Hepatocyte (in vitro differentiated cells): ENCODE data around the gene TXNRD2. TPM values are rescaled to one million over a fixed set of nuclear protein-coding genes. Genes with fewer than 3 reads are reported as not detected.

Source experiments
- DNase-seq: peaks from one replicate; pipeline ENCODE4 v3.0.0-alpha.2; 2016; ENCODE audit warnings: low spot score
- H2AFZ ChIP-seq: fragments of 200-600 bp; sonication (generic); 2 replicates; pipeline ENCODE4 v1.6.0; 2016; ENCODE audit warnings: antibody characterized with exemption, mild to moderate bottlenecking
- H3K27ac ChIP-seq: fragments of 200-600 bp; sonication (generic); 2 replicates; pipeline ENCODE4 v1.5.1; 2016; ENCODE audit warnings: mild to moderate bottlenecking
- H3K27me3 ChIP-seq: fragments of 200-600 bp; sonication (generic); 2 replicates; pipeline ENCODE4 v1.6.1; 2016
- H3K36me3 ChIP-seq: fragments of 200-600 bp; sonication (generic); replicated peaks from 2 replicates; pipeline ENCODE4 v1.5.1; 2016; ENCODE audit warnings: low read depth; ENCODE audit not compliant: insufficient read depth
- H3K4me1 ChIP-seq: fragments of 200-600 bp; sonication (generic); 2 replicates; pipeline ENCODE4 v1.5.1; 2016; ENCODE audit warnings: mild to moderate bottlenecking, moderate library complexity; ENCODE audit not compliant: insufficient read depth
- H3K4me2 ChIP-seq: fragments of 200-600 bp; sonication (generic); 2 replicates; pipeline ENCODE4 v1.6.0; 2016
- H3K4me3 ChIP-seq: fragments of 200-600 bp; sonication (generic); 2 replicates; pipeline ENCODE4 v1.5.1; 2016; ENCODE audit warnings: mild to moderate bottlenecking
- H3K79me2 ChIP-seq: fragments of 200-600 bp; sonication (generic); 2 replicates; pipeline ENCODE4 v1.6.0; 2017; ENCODE audit warnings: mild to moderate bottlenecking
- H3K9me2 ChIP-seq: fragments of 200-600 bp; sonication (generic); replicated peaks from 2 replicates; pipeline ENCODE4 v1.6.0; 2017; ENCODE audit warnings: mild to moderate bottlenecking; ENCODE audit not compliant: insufficient read depth
- H3K9me3 ChIP-seq: fragments of 200-600 bp; sonication (generic); 2 replicates; pipeline ENCODE4 v1.5.1; 2016; ENCODE audit warnings: low read depth, mild to moderate bottlenecking
- H4K20me1 ChIP-seq: fragments of 200-600 bp; sonication (generic); 2 replicates; pipeline ENCODE4 v1.6.0; 2016; ENCODE audit warnings: mild to moderate bottlenecking; ENCODE audit not compliant: insufficient read depth, poor library complexity, severe bottlenecking
- EZH2 ChIP-seq: fragments of 200-600 bp; sonication (generic); IDR thresholded peaks from 2 replicates; pipeline ENCODE4 v1.6.1; 2016; ENCODE audit warnings: antibody characterized with exemption, mild to moderate bottlenecking, borderline replicate concordance
- EZH2phosphoT487 ChIP-seq: fragments of 200-600 bp; sonication (generic); IDR thresholded peaks from one replicate; pipeline ENCODE4 v1.6.1; 2018; ENCODE audit warnings: antibody characterized with exemption, mild to moderate bottlenecking, low read depth, moderate library complexity; ENCODE audit not compliant: unreplicated experiment, severe bottlenecking
- WGBS: methylation state at CpG from one replicate; pipeline ENCODE4 v1.1.6; 2016; ENCODE audit warnings: low lambda C conversion rate; ENCODE audit errors: missing lambda C conversion rate; 5-methylcytosine and 5-hydroxymethylcytosine counted together
- polyA plus RNA-seq: library from polyadenylated mRNA; unstranded; fragments of >200 nt; fragmentation: Nextera tagmentation; extraction: Ambion mirVana; gene quantifications from 2 replicates; pipeline ENCODE4 v1.2.1, GENCODE V29; 2016
- total RNA-seq: library from RNA; depleted of rRNA; stranded (reverse); fragments of >200 nt; gene quantifications from 2 replicates; pipeline ENCODE4 v1.2.3, GENCODE V29; 2014
- TF ChIP-seq, protein P1 (sequence below): fragments of 200-600 bp; sonication (generic); IDR thresholded peaks from 2 replicates; pipeline ENCODE4 v1.5.1; 2016; ENCODE audit warnings: antibody characterized with exemption, mild to moderate bottlenecking; ENCODE audit not compliant: poor library complexity

The TXNRD2 gene
- total and polyA plus RNA-seq, 2 experiments from 2014 or later, result 0.60 to 2.1 TPM

DNA sequence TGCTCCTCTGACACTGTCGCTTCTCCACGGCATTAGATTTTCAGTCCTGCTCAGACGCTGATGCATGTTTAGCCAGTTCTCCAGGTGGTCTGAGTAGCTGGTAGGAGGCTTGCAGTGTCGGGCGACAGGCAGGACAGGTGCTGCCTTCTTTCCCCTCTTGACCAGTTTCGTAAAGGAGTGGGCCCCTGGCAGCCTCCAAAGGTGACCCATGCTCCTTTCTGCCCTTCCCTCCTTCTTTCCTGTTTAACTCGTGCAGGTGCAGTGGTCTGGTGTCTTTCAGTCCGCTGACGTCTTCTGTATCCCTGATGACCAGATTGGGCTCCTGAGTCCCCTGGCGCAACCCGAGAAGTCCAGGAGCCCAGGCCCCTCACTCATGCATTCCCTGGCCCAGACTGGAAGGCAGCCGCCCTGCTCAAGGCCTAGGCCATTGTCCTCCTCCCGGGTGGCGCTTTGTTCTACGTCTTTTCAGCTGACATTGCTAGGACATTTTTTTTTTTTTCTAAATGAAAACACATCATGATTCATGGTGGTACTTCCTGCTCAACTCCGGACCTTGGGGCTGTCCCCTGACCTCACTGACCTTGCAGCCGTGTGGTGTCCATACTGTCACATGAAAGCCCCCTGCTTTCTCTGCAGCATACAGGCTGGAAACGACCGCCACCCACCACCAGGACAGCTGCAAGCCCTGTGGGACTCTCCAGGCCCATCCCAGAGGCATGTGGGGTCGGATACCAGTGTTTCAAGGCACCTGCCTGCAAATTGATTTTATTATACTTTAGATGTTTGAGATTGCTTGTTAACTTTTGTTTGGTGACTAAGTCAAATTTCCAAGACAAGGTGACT is 25.5 kb upstream of the TXNRD2 start:
- H4K20me1 ChIP-seq, result no peaks in the 10 kb centered on the region
- H3K36me3 ChIP-seq, result no peaks in the 10 kb centered on the region
- peaks cover 19% of the 10 kb centered on the region for H3K4me1 ChIP-seq
- H3K27me3 ChIP-seq, result no peaks in the 10 kb centered on the region
- H3K9me2 ChIP-seq, result no peaks in the 10 kb centered on the region
- no peak overlapping the region for H3K4me2 ChIP-seq
- DNase-seq, result no peak
- TF ChIP-seq EZH2, result no peak
- no peak for TF ChIP-seq EZH2phosphoT487
- TF ChIP-seq, protein P1, sequence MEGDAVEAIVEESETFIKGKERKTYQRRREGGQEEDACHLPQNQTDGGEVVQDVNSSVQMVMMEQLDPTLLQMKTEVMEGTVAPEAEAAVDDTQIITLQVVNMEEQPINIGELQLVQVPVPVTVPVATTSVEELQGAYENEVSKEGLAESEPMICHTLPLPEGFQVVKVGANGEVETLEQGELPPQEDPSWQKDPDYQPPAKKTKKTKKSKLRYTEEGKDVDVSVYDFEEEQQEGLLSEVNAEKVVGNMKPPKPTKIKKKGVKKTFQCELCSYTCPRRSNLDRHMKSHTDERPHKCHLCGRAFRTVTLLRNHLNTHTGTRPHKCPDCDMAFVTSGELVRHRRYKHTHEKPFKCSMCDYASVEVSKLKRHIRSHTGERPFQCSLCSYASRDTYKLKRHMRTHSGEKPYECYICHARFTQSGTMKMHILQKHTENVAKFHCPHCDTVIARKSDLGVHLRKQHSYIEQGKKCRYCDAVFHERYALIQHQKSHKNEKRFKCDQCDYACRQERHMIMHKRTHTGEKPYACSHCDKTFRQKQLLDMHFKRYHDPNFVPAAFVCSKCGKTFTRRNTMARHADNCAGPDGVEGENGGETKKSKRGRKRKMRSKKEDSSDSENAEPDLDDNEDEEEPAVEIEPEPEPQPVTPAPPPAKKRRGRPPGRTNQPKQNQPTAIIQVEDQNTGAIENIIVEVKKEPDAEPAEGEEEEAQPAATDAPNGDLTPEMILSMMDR, result no peak
- H3K27ac ChIP-seq, result no peak overlapping the region
- no peak overlapping the region for H3K4me3 ChIP-seq
- peaks cover 15% of the 10 kb centered on the region for H3K79me2 ChIP-seq
- H2AFZ ChIP-seq, result no peak overlapping the region
- WGBS, result 78% methylated on average over 20 of the region's 20 CpGs
- H3K9me3 ChIP-seq, result no peaks in the 10 kb centered on the region

DNA sequence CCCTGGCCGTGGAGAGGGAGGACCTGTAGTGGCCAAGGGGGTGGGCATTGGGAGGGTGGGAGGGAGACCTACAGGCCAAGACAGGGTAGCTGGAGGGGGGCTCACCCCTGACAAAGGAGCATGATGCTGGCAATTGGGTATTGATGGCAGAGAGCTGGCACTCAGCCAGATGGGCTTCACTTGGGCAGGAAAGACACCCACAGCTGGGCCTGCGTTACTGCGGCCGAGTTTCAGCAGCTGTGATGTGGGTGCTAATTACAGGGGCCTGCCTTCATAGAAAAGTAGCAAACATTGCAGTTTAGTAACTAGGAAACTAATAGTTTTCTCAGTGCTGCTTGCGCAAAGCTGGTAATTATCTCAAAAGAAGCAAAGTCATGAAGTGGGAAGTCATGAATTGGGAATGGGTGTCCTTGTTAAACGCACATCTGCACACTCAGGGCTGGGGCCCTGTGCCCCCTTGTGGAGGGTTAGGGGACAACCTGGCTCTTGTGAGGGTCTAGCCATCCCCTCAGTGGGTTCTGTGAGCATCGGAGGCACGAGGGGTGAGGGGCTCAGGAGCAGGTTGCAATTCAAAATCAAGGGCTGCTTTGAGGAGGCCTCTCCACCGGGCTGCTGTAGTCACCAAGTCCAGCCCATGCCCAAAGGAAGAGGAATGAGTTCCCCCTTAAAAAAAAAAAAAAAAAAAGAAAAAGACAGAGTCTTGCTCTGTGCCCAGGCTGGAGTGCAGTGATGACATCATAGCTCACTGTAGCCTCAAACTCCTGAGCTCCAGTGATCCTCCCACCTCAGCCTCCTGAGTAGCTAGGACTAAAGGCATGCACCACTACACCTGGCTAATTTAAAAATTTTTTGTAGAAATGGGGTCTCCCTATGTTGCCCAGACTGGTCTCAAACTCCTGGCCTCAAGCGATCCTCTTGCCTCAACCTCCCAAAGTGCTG is 24.4 kb upstream of the TXNRD2 start:
- Histone ChIP-seq H3K4me2 (no peak overlapping the region), H2AFZ (no peak overlapping the region), H3K27ac (no peak overlapping the region), H4K20me1 (no peaks in the 10 kb centered on the region), H3K4me3 (no peak overlapping the region), H3K36me3 (no peaks in the 10 kb centered on the region), H3K4me1 (peaks cover 28% of the 10 kb centered on the region), H3K9me2 (no peaks in the 10 kb centered on the region), H3K9me3 (no peaks in the 10 kb centered on the region), H3K79me2 (peaks cover 15% of the 10 kb centered on the region), H3K27me3 (no peaks in the 10 kb centered on the region)
- TF ChIP-seq, protein P1, result peak; percentile 9
- TF ChIP-seq EZH2 (no peak), EZH2phosphoT487 (no peak)
- WGBS, result 82% methylated on average over 10 of the region's 10 CpGs
- DNase-seq, result no peak

DNA sequence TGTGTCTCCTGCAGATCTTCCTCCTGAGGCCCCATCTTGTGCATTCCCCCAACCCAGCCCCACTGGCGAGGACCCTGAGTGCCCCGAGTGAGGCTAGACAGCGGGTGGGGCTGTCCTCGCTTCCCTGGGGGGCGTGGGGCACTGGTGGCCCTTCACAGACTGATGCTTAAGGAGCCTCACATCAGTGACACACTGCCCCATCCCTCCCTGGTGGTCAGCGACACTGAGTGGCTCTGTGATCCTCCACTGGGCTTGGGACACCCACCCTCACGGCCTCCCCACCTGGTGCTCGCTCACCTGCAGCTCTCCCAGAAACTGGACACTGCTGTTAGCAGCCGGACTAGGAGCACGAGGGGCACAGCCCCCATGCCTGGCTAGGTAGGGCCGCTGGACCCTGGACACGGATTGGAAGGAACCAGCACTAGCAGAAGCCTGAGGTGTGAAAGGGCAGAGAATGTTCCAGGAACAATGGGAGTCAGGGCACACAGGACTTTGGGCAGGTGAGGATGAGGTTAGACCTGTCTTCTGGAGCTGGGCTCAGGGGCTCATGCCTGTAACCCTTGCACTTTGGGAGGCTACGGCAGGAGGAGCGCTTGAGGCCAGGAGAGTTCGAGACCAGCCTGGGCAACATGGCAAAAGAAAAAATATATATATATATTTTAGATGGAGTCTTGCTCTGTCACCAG is 23.2 kb upstream of the TXNRD2 start:
- TF ChIP-seq EZH2phosphoT487 (no peak), EZH2 (no peak)
- TF ChIP-seq, protein P1, result no peak
- no peak for DNase-seq
- Histone ChIP-seq H3K79me2 (peaks cover 15% of the 10 kb centered on the region), H4K20me1 (no peaks in the 10 kb centered on the region), H3K4me2 (peak overlapping the region; percentile 76), H3K9me2 (no peaks in the 10 kb centered on the region), H3K27me3 (no peaks in the 10 kb centered on the region), H3K36me3 (no peaks in the 10 kb centered on the region), H2AFZ (no peak overlapping the region), H3K4me3 (no peak overlapping the region), H3K4me1 (peaks cover 40% of the 10 kb centered on the region), H3K9me3 (no peaks in the 10 kb centered on the region), H3K27ac (peak overlapping the region; percentile 23)
- WGBS, result 93% methylated on average over 12 of the region's 15 CpGs
